ENCODE data around the gene APOBEC2.

APOBEC2 gene

DNA sequence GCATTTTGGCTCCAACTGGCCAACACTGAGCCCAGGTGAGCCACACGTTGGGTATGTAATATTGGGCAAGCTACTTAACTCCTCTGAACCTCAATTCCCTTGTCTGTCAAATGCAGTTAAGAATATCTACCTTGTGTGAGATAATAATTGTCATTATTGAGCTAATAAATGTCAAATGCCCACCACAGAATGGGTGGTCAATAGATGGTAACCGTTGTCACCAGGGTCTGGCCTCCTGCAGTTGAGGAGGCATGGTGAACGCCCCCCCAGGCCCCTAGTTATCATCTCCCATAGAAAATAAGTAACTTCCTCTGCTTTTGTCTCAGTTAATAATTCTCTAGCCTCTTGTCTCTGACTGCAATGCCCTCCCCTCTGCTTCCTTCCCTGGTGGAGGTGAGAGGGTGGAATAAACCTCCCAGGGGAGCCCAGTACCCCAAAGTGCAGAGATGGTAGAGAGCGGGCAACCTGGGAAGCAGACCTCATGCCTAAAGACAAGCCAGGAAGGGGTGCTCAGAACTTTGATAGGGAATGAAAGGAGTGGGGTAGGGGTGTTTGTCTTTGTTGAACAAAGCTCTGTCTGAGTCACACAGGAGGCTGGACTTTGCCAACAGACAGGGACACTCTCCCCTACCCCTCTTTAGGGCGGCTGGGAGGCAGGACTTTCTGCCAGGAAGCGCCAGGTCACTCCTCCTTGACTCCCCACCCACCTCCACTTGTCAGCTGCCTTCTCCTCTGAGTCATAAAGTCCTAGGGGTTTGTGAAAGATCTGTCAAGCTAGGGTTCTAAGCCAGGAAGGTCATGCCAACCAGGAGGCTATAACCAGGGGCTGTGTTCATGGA, 12.7 kb upstream of the APOBEC2 start:
- Histone ChIP-seq H3K4me3 (ENCODE audit: low read length) (no peak overlapping the region), H3K27ac (ENCODE audit: low read depth, low read length) (no peak overlapping the region), H3K9ac (ENCODE audit: low read length) (no peak overlapping the region), H3K36me3 (ENCODE audit: control insufficient read depth, insufficient read depth, low read length) (no peaks in the 10 kb centered on the region), H3K4me1 (ENCODE audit: control insufficient read depth, insufficient read depth, low read length) (no peaks in the 10 kb centered on the region), H3K27me3 (ENCODE audit: control insufficient read depth, insufficient read depth, low read length) (no peaks in the 10 kb centered on the region)

DNA sequence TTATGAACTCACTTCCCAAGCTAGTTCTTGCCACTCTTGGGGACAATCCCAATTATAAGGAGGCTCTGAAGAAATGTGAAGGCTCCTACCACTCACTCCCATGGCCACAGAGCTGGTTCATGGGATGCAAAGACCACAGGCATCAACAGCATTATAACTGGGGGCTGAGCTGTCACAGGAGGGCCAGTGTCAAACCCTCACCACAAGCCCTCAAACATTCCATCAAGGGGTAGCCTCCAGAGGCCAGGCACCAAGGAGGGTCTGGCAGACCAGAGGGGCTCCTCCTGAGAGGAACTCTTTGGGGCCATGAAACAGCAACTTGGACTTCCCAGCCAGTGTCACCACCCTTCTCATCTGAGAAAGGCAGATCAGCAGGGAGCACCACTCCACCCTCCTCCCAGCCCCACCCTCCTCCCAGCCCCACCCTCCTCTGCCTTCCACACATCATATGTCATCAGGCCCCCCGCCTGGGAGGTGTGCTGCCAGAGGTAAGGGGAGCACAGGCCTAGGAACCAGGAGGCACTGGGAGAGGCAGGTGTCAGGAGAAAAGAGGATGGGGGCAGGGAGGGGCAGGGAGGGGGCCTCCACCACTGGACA, 12.0 kb upstream of the APOBEC2 start:
- no peaks in the 10 kb centered on the region for H3K27me3 ChIP-seq (ENCODE audit: control insufficient read depth, insufficient read depth, low read length)
- H3K4me1 ChIP-seq (ENCODE audit: control insufficient read depth, insufficient read depth, low read length) = no peaks in the 10 kb centered on the region
- H3K27ac ChIP-seq (ENCODE audit: low read depth, low read length) = no peak overlapping the region
- H3K9ac ChIP-seq (ENCODE audit: low read length) = no peak overlapping the region
- no peak overlapping the region for H3K4me3 ChIP-seq (ENCODE audit: low read length)
- H3K36me3 ChIP-seq (ENCODE audit: control insufficient read depth, insufficient read depth, low read length) = no peaks in the 10 kb centered on the region

DNA sequence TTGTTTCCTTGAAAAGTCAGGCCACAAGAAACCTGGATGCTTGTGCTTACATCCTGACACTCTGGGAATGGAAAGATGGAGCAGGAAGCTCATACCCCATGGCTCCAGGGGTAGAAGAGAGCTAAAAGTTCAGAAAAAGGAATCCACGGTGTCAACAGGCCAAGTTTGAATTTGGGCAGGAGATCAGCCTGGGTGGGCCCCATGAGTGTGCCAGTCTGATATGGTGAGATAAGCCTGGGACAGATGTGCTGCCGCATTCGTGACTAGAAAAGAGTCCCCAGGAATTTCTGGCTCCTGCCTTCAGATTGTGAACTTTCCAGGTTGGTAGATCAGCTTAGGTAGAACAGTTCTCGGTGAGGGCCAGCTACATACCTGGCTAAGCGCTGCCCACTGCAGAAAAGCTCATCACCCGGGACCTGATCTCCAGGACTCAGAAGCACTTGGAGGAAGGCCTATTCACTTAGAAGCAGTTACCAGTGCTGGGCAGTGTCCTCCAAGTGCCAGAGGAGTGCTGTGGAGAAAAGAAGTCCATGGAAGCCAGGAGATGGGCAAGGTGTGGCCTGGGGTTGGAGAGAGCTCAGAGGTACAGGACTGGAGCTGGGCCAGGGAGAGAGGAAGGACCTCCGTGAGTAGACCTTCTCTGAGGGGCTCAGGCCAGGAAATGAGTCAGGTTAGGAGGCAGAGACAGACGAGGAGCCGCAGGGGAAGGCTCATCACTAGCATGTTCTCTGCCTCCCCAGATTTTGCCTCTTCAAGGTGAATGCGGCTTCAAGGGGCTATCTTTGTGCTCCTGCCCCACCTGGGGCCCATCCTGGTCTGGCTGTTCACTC, 10.6 kb upstream of the APOBEC2 start, which contains the start of gene TSPO2:
Gene TSPO2, plus strand, starts transcription at position 242 of the 830 bp plus-strand sequence. Its CDS starts 519 bp downstream, at position 761.
- H3K27me3 ChIP-seq (ENCODE audit: control insufficient read depth, insufficient read depth, low read length) = no peaks in the 10 kb centered on the region
- no peaks in the 10 kb centered on the region for H3K36me3 ChIP-seq (ENCODE audit: control insufficient read depth, insufficient read depth, low read length)
- no peaks in the 10 kb centered on the region for H3K4me1 ChIP-seq (ENCODE audit: control insufficient read depth, insufficient read depth, low read length)
- H3K4me3 ChIP-seq (ENCODE audit: low read length) = no peak within 1 kb of the TSS
- H3K9ac ChIP-seq (ENCODE audit: low read length) = no peak within 1 kb of the TSS
- no peak within 1 kb of the TSS for H3K27ac ChIP-seq (ENCODE audit: low read depth, low read length)

DNA sequence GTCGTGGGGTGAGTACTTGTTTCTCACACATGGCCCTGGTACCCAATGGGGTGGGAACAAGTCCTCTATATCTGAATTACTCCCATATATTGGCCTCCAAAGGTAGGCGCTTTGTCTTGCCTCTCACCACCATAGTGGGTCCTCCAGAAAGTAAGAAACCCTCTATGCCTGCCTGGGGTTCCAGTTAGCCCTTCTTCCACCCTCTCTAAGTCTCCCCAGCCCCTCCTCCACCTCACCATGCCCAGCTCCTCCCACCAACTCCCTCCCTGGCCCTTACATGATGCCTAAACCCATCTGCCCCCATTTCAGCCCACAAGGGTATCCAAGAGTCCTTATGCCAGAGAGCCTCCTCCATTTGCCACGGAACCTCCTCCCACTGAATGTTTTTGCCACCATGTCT, 9.9 kb upstream of the APOBEC2 start:
- H3K4me1 ChIP-seq (ENCODE audit: control insufficient read depth, insufficient read depth, low read length) = no peaks in the 10 kb centered on the region
- no peak overlapping the region for H3K4me3 ChIP-seq (ENCODE audit: low read length)
- no peak overlapping the region for H3K27ac ChIP-seq (ENCODE audit: low read depth, low read length)
- no peak overlapping the region for H3K9ac ChIP-seq (ENCODE audit: low read length)
- no peaks in the 10 kb centered on the region for H3K36me3 ChIP-seq (ENCODE audit: control insufficient read depth, insufficient read depth, low read length)
- no peaks in the 10 kb centered on the region for H3K27me3 ChIP-seq (ENCODE audit: control insufficient read depth, insufficient read depth, low read length)

DNA sequence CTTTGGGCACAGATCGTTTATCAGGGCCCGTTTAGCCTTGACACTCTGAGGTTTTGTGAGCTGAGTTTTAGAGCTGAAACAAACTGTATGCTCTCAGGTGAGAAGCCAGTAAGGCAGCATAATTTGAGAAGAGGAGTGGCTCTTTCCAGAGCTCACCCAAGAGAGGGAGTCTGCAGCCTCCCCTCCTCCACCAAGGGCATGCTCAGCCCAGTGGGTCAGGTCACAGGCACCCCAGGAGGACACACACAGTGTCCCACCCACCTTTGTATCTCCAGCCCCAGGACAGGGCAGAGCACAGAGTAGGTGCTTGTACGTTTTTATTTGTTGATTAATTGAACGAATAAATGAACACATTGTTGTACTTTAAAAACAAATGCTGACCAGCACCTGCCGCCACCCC, 7.3 kb upstream of the APOBEC2 start:
- Histone ChIP-seq H3K27ac (ENCODE audit: low read depth, low read length) (no peak overlapping the region), H3K36me3 (ENCODE audit: control insufficient read depth, insufficient read depth, low read length) (peaks cover 2% of the 10 kb centered on the region), H3K4me1 (ENCODE audit: control insufficient read depth, insufficient read depth, low read length) (peaks cover 3% of the 10 kb centered on the region), H3K9ac (ENCODE audit: low read length) (no peak overlapping the region), H3K27me3 (ENCODE audit: control insufficient read depth, insufficient read depth, low read length) (no peaks in the 10 kb centered on the region), H3K4me3 (ENCODE audit: low read length) (no peak overlapping the region)

DNA sequence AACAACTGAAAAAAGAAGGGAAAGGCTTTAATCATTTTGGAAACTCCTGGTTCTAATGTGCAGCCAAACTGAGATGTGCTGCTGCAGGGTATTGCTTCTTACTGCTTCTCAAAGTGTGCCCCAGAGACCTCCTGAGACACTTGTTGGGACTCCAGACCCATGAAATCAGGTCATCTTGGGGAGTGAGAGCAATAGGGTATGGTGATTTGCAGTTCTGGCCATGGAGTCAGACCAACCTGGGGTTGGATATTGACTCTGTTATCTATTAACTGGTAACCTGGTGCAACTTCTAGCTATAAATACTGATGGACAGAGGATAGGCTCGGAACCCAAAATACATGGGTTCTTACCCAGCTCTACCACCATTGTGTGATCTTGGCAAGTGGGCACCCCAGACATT, 6.9 kb upstream of the APOBEC2 start:
- H3K27me3 ChIP-seq (ENCODE audit: control insufficient read depth, insufficient read depth, low read length) = no peaks in the 10 kb centered on the region
- H3K4me3 ChIP-seq (ENCODE audit: low read length) = no peak overlapping the region
- H3K27ac ChIP-seq (ENCODE audit: low read depth, low read length) = no peak overlapping the region
- no peak overlapping the region for H3K9ac ChIP-seq (ENCODE audit: low read length)
- peaks cover 2% of the 10 kb centered on the region for H3K36me3 ChIP-seq (ENCODE audit: control insufficient read depth, insufficient read depth, low read length)
- H3K4me1 ChIP-seq (ENCODE audit: control insufficient read depth, insufficient read depth, low read length) = peaks cover 3% of the 10 kb centered on the region

DNA sequence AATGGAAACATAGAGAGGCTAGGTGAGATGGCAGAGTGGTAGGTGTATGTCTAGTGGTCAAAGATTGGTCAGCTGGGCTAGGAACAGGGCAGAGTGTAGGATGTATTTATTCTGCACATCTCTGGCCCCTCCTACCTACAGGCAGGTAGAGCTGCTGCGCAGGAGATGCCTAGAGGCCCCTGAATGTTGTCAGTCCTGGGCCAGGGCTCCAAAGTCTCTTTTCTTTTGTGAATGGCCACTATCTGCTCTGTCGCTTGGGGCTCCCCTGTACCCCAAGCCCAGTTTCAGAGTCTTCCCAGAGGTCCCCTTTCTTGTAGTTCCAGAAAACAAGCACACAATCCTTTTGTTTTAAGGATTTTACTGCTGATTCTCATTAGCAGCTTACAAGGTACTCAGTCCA, 5.7 kb upstream of the APOBEC2 start:
- H3K9ac ChIP-seq (ENCODE audit: low read length) = no peak overlapping the region
- H3K4me3 ChIP-seq (ENCODE audit: low read length) = no peak overlapping the region
- no peak overlapping the region for H3K27ac ChIP-seq (ENCODE audit: low read depth, low read length)
- peaks cover 2% of the 10 kb centered on the region for H3K36me3 ChIP-seq (ENCODE audit: control insufficient read depth, insufficient read depth, low read length)
- H3K4me1 ChIP-seq (ENCODE audit: control insufficient read depth, insufficient read depth, low read length) = peaks cover 3% of the 10 kb centered on the region
- no peaks in the 10 kb centered on the region for H3K27me3 ChIP-seq (ENCODE audit: control insufficient read depth, insufficient read depth, low read length)

DNA sequence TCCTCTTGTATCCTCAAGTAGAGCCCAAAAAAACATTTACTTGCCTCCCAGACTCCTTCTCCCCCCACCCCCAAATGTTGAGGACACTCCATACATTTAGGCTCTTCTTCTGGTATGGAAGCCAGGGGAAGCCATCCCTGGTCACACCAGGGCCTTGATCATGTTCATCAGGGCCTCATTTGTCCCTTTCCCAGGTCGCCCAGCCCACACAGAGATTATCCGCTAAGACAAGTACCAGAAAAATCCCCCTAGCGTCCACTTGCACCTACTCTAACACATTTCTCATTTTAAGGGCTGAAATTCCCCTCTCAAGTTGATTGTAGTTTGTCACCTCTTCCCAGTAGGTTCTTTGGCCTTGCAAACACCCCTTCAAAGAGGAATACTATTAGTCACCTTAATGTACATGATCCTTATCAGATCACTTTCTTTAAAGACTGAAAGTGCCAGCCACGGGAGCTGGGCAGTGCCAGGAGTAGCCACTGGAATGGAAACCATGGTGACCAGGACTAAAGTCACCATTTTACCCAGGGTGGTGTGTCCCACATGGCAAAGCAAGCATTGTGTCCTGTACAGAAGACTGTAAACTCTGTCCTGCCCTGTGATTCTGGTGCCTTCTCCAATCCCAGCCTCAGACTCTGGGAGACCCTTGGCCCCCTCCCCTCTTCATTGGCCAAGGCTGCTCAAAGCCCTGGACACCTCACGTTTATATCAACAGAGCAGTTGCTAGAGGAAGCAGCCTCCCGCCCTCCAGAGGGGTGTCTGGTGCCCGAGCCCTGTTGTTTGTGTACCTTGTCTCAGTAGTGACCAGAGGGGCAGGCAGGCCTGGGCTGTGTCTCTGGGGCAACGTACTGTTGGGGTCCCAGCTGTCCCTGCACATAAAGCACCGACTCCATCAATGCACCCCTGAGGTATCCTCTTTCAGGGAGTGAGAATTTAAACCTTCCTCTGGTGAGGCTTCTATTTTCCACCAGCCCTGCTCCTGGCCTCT, 5.0 kb upstream of the APOBEC2 start:
- Histone ChIP-seq H3K4me1 (ENCODE audit: control insufficient read depth, insufficient read depth, low read length) (peaks cover 3% of the 10 kb centered on the region), H3K4me3 (ENCODE audit: low read length) (no peak overlapping the region), H3K36me3 (ENCODE audit: control insufficient read depth, insufficient read depth, low read length) (peaks cover 2% of the 10 kb centered on the region), H3K27ac (ENCODE audit: low read depth, low read length) (no peak overlapping the region), H3K27me3 (ENCODE audit: control insufficient read depth, insufficient read depth, low read length) (no peaks in the 10 kb centered on the region), H3K9ac (ENCODE audit: low read length) (no peak overlapping the region)

DNA sequence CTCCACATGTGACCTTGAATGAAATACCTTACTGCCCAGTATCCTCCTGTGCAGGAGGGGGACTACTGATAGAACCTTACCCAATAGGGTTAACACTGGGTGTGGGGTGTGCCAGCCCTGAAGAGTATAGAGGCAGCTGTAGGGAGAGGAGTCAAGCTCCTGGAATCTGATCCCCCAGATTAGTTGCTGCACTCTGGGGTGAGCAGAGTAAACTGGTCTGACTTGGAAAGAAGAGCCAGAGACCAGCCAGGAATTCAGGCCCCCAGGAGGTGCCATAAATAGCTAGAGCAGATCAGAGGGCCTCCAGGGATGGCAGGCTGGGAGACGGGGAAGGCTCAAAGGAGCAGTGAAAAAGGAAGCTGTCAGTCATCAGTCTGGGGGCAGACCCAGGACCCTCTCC, 3.5 kb upstream of the APOBEC2 start:
- no peak overlapping the region for H3K4me3 ChIP-seq (ENCODE audit: low read length)
- peaks cover 2% of the 10 kb centered on the region for H3K36me3 ChIP-seq (ENCODE audit: control insufficient read depth, insufficient read depth, low read length)
- H3K4me1 ChIP-seq (ENCODE audit: control insufficient read depth, insufficient read depth, low read length) = peaks cover 9% of the 10 kb centered on the region
- H3K9ac ChIP-seq (ENCODE audit: low read length) = no peak overlapping the region
- H3K27me3 ChIP-seq (ENCODE audit: control insufficient read depth, insufficient read depth, low read length) = no peaks in the 10 kb centered on the region
- no peak overlapping the region for H3K27ac ChIP-seq (ENCODE audit: low read depth, low read length)

DNA sequence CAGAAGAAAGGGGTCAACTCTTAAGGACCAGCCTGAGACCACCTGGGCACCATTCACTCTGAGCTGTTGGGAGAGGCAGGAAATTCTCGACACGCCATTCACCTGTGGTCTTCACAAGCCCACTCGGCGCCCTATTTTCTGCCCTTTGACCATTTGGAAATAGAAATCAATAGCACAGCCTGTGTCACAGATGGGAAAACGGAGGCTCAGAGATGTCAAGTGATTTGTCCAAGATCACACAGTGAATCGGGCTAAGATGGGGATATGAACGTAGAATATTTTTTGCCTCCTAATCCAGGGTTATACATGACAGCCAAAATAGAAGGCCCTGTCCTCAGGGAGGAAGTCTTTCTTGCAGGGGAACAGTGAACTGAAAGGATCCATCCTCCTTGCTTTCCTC, 3.0 kb upstream of the APOBEC2 start:
- no peak overlapping the region for H3K27ac ChIP-seq (ENCODE audit: low read depth, low read length)
- H3K9ac ChIP-seq (ENCODE audit: low read length) = no peak overlapping the region
- peaks cover 13% of the 10 kb centered on the region for H3K4me1 ChIP-seq (ENCODE audit: control insufficient read depth, insufficient read depth, low read length)
- no peak overlapping the region for H3K4me3 ChIP-seq (ENCODE audit: low read length)
- peaks cover 2% of the 10 kb centered on the region for H3K36me3 ChIP-seq (ENCODE audit: control insufficient read depth, insufficient read depth, low read length)
- H3K27me3 ChIP-seq (ENCODE audit: control insufficient read depth, insufficient read depth, low read length) = no peaks in the 10 kb centered on the region

DNA sequence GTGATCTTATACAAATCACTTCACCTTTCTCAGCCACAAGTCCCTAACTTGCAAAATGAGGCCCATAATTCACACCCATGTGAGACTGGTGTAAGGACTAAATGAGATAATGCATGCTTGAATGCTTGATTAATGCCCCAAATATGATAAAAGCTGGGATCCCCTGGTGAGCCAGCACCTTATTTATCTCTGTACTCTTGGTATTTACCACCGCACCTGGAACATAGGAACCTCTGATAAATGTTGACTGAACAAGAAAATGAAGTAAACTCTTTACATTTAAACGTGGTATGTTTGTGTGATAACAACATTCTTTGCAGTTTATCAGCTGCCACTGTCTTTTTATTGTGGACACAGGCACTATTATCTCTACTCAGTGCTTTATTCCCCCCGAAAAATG, 2.5 kb upstream of the APOBEC2 start:
- Histone ChIP-seq H3K4me1 (ENCODE audit: control insufficient read depth, insufficient read depth, low read length) (peaks cover 19% of the 10 kb centered on the region), H3K9ac (ENCODE audit: low read length) (no peak overlapping the region), H3K27ac (ENCODE audit: low read depth, low read length) (no peak overlapping the region), H3K27me3 (ENCODE audit: control insufficient read depth, insufficient read depth, low read length) (no peaks in the 10 kb centered on the region), H3K36me3 (ENCODE audit: control insufficient read depth, insufficient read depth, low read length) (peaks cover 2% of the 10 kb centered on the region), H3K4me3 (ENCODE audit: low read length) (no peak overlapping the region)

All from rectal smooth muscle tissue (tissue), 1 donor.